ENCODE measurements around the gene UBL5.

DNA sequence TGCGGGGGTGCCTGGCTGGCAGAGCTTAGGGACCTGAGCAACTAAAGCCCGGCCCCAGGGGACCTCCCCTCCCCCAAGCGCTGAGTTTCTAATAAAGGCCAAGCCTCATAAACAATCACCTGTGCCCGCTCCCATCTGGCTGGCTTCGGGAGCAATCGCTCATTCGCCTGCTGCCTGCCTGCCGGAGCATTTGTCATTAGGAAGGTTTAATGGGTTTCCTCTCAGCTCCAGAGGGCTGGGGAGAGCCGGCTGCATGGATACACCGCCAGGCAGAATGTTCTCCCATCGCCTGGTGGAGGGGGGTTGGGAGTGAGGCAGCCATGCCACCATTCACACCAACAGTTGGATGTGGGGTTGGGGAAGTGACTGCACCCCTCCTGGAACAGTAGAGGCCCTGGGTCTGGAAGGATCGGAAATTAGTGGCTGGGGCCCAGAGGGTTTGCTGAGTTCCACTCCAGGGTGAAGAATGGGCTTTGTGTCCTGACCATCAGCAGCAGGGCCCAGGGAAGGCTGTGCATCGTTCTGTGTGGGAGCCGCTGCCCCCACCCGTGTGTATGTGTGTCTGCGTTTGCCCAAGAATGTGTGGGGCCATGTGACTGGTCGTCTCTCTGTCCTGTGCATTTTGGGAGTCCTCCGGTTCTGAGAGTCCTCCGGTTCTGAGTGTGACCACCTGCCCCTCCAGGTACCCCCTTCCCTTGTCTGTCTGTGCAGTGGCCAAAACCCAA, 22.7 kb downstream of the UBL5 start:
- TF ChIP-seq EZH2 (IDR thresholded peaks at IDR 0.05; ENCODE audit: low read length, unreplicated experiment) (no peak), CTCF (conservative IDR thresholded peaks at IDR 0.05; ENCODE audit: low read depth, low read length) (no peak)

All from PC-3 (cell line).